ENCODE results near the gene RASA2.

RASA2 gene
- 93.1 to 159 (median 132) reads per million in 9 experiments for total RNA-seq

GRCh38 chr3:141486746-141487520 is at the start of gene RASA2:
RASA2 (plus strand) TSS chr3:141487027; CDS start chr3:141487084, 57 bp downstream.
- Mint-ChIP-seq H3K4me3 (peak within 1 kb of the TSS; percentile 80 to 88), H3K27ac (peak within 1 kb of the TSS; percentile 93 to 95), H3K4me1 (ENCODE audit: low read depth in 2 of 2) (peaks cover 55% of the 10 kb centered on the region in 2 donors), H3K9me3 (no peaks in the 10 kb centered on the region), H3K27me3 (no peaks in the 10 kb centered on the region), H3K36me3 (ENCODE audit: insufficient read depth) (peaks cover 28% of the 10 kb centered on the region)
- ATAC-seq (replicated peaks) (peak; percentile 69), DNase-seq (peak; percentile 54 to 66 (median 63))

- Mint-ChIP-seq H3K27me3 (no peaks in the 10 kb centered on the region), H3K36me3 (ENCODE audit: insufficient read depth) (peaks cover 56% of the 10 kb centered on the region), H3K27ac (peak overlapping the region; percentile 92 to 93), H3K9me3 (no peaks in the 10 kb centered on the region), H3K4me3 (no peak overlapping the region), H3K4me1 (ENCODE audit: low read depth in 2 of 2) (peaks cover 27 to 54% of the 10 kb centered on the region in 2 donors)
- DNase-seq (no peak), ATAC-seq (replicated peaks) (no peak)
Observed at GRCh38 chr3:141439589-141439988, 47.2 kb upstream of the RASA2 start.

GRCh38 chr3:141440942-141441341 is 45.9 kb upstream of the RASA2 start:
- DNase-seq (no peak), ATAC-seq (replicated peaks) (peak; percentile 22)
- no peaks in the 10 kb centered on the region for H3K9me3 Mint-ChIP-seq
- H3K4me3 Mint-ChIP-seq = peak overlapping the region; percentile 7 to 66
- peak overlapping the region; percentile 91 to 93 for H3K27ac Mint-ChIP-seq
- H3K36me3 Mint-ChIP-seq (ENCODE audit: insufficient read depth) = peaks cover 55% of the 10 kb centered on the region
- H3K4me1 Mint-ChIP-seq (ENCODE audit: low read depth in 2 of 2) = peaks cover 27 to 56% of the 10 kb centered on the region in 2 donors
- H3K27me3 Mint-ChIP-seq = no peaks in the 10 kb centered on the region

GRCh38 chr3:141441381-141442364 is 45.2 kb upstream of the RASA2 start:
- Mint-ChIP-seq H3K9me3 (no peaks in the 10 kb centered on the region), H3K36me3 (ENCODE audit: insufficient read depth) (peaks cover 63% of the 10 kb centered on the region), H3K4me3 (peak overlapping the region; percentile 64 to 66), H3K27me3 (no peaks in the 10 kb centered on the region), H3K4me1 (ENCODE audit: low read depth in 2 of 2) (peaks cover 27 to 50% of the 10 kb centered on the region in 2 donors), H3K27ac (peak overlapping the region; percentile 91 to 93)
- DNase-seq (peak; percentile 67 to 79 (median 73)), ATAC-seq (replicated peaks) (peak; percentile 100)

GRCh38 chr3:141442446-141442845 is 44.4 kb upstream of the RASA2 start:
- H3K27me3 Mint-ChIP-seq = no peaks in the 10 kb centered on the region
- peak overlapping the region in 1 of 2 donors; percentile 91 for H3K27ac Mint-ChIP-seq
- no peak for DNase-seq
- no peaks in the 10 kb centered on the region for H3K9me3 Mint-ChIP-seq
- peaks cover 27 to 49% of the 10 kb centered on the region in 2 donors for H3K4me1 Mint-ChIP-seq (ENCODE audit: low read depth in 2 of 2)
- no peak overlapping the region for H3K4me3 Mint-ChIP-seq
- H3K36me3 Mint-ChIP-seq (ENCODE audit: insufficient read depth) = peaks cover 63% of the 10 kb centered on the region
- ATAC-seq (replicated peaks) = no peak

- H3K4me1 Mint-ChIP-seq (ENCODE audit: low read depth in 2 of 2) = peaks cover 27 to 50% of the 10 kb centered on the region in 2 donors
- H3K4me3 Mint-ChIP-seq = no peak overlapping the region
- no peak for DNase-seq
- H3K27me3 Mint-ChIP-seq = no peaks in the 10 kb centered on the region
- H3K9me3 Mint-ChIP-seq = no peaks in the 10 kb centered on the region
- no peak overlapping the region for H3K27ac Mint-ChIP-seq
- H3K36me3 Mint-ChIP-seq (ENCODE audit: insufficient read depth) = peaks cover 61% of the 10 kb centered on the region
- no peak for ATAC-seq (replicated peaks)
Observed at GRCh38 chr3:141442914-141443313, 43.9 kb upstream of the RASA2 start.

- Mint-ChIP-seq H3K9me3 (no peaks in the 10 kb centered on the region), H3K4me3 (no peak overlapping the region), H3K4me1 (ENCODE audit: low read depth in 2 of 2) (peaks cover 19 to 37% of the 10 kb centered on the region in 2 donors), H3K36me3 (ENCODE audit: insufficient read depth) (peaks cover 48% of the 10 kb centered on the region), H3K27me3 (no peaks in the 10 kb centered on the region), H3K27ac (no peak overlapping the region)
- DNase-seq (no peak), ATAC-seq (replicated peaks) (no peak)
Observed at GRCh38 chr3:141444586-141445285, 42.1 kb upstream of the RASA2 start.

- Mint-ChIP-seq H3K27me3 (no peaks in the 10 kb centered on the region), H3K4me3 (no peak overlapping the region), H3K4me1 (ENCODE audit: low read depth in 2 of 2) (peaks cover 12 to 31% of the 10 kb centered on the region in 2 donors), H3K9me3 (no peaks in the 10 kb centered on the region), H3K27ac (no peak overlapping the region), H3K36me3 (ENCODE audit: insufficient read depth) (peaks cover 48% of the 10 kb centered on the region)
- DNase-seq (no peak), ATAC-seq (replicated peaks) (no peak)
Observed at GRCh38 chr3:141445990-141446389, 40.8 kb upstream of the RASA2 start.

- Mint-ChIP-seq H3K27me3 (no peaks in the 10 kb centered on the region), H3K4me1 (ENCODE audit: low read depth in 2 of 2) (peaks cover 6 to 27% of the 10 kb centered on the region in 2 donors), H3K27ac (peak overlapping the region in 1 of 2 donors; percentile 21), H3K36me3 (ENCODE audit: insufficient read depth) (peaks cover 43% of the 10 kb centered on the region), H3K9me3 (no peaks in the 10 kb centered on the region), H3K4me3 (no peak overlapping the region)
- DNase-seq (no peak), ATAC-seq (replicated peaks) (no peak)
Observed at GRCh38 chr3:141446737-141447136, 40.1 kb upstream of the RASA2 start.

- ATAC-seq (replicated peaks) = no peak
- H3K4me1 Mint-ChIP-seq (ENCODE audit: low read depth in 2 of 2) = peaks cover 3 to 20% of the 10 kb centered on the region in 2 donors
- H3K36me3 Mint-ChIP-seq (ENCODE audit: insufficient read depth) = peaks cover 36% of the 10 kb centered on the region
- H3K27me3 Mint-ChIP-seq = no peaks in the 10 kb centered on the region
- no peak for DNase-seq
- H3K9me3 Mint-ChIP-seq = no peaks in the 10 kb centered on the region
- H3K27ac Mint-ChIP-seq = peak overlapping the region in 1 of 2 donors; percentile 21
- H3K4me3 Mint-ChIP-seq = no peak overlapping the region
Observed at GRCh38 chr3:141447383-141447782, 39.4 kb upstream of the RASA2 start.

GRCh38 chr3:141448606-141449220 is 38.1 kb upstream of the RASA2 start:
- Mint-ChIP-seq H3K27ac (peak overlapping the region in 1 of 2 donors; percentile 10), H3K4me3 (no peak overlapping the region)
- no peak for DNase-seq

GRCh38 chr3:141449424-141449823 is 37.4 kb upstream of the RASA2 start:
- Mint-ChIP-seq H3K9me3 (no peaks in the 10 kb centered on the region), H3K4me3 (no peak overlapping the region), H3K27ac (no peak overlapping the region), H3K27me3 (no peaks in the 10 kb centered on the region), H3K4me1 (ENCODE audit: low read depth in 2 of 2) (peaks cover 4 to 20% of the 10 kb centered on the region in 2 donors), H3K36me3 (ENCODE audit: insufficient read depth) (peaks cover 16% of the 10 kb centered on the region)
- ATAC-seq (replicated peaks) (no peak), DNase-seq (no peak)

More at GRCh38 chr3:141448606-141449220, 38.1 kb upstream of the RASA2 start:
- ATAC-seq (replicated peaks) = no peak
- no peaks in the 10 kb centered on the region for H3K9me3 Mint-ChIP-seq
- peaks cover 23% of the 10 kb centered on the region for H3K36me3 Mint-ChIP-seq (ENCODE audit: insufficient read depth)
- H3K27me3 Mint-ChIP-seq = no peaks in the 10 kb centered on the region
- H3K4me1 Mint-ChIP-seq (ENCODE audit: low read depth in 2 of 2) = peaks cover 3 to 18% of the 10 kb centered on the region in 2 donors

Data from effector memory CD8-positive, alpha-beta T cell (primary cell).